HEK293 (cell line): Measurements from ENCODE around the gene MARK4.

Source experiments
- HOXA7 ChIP-seq: sonication (generic); formaldehyde crosslinking; IDR thresholded peaks from 2 replicates; pipeline ENCODE4 v1.8.1; 2022; ENCODE audit warnings: missing genetic modification reagents, borderline replicate concordance
- KLF16 ChIP-seq: fragments of 450-650 bp; formaldehyde crosslinking; IDR thresholded peaks from 2 replicates; pipeline ENCODE4 v1.5.1; 2017; ENCODE audit warnings: missing biosample characterization, missing genetic modification characterization
- PRDM1 ChIP-seq: fragments of 450-650 bp; formaldehyde crosslinking; IDR thresholded peaks from 2 replicates; pipeline ENCODE4; 2016; ENCODE audit warnings: missing biosample characterization, missing genetic modification characterization
- TCF7L2 ChIP-seq: IDR thresholded peaks from 2 replicates; pipeline ENCODE4 v1.6.1; 2011; ENCODE audit warnings: low read depth, mild to moderate bottlenecking, inconsistent platforms, low read length, moderate library complexity, borderline replicate concordance
- YY1 ChIP-seq: fragments of 450-650 bp; formaldehyde crosslinking; IDR thresholded peaks from 2 replicates; pipeline ENCODE4 v1.5.1; 2018; ENCODE audit warnings: missing biosample characterization, missing genetic modification characterization
- ZNF133 ChIP-seq: fragments of 450-650 bp; formaldehyde crosslinking; IDR thresholded peaks from 2 replicates; pipeline ENCODE4 v1.5.1; 2016; ENCODE audit warnings: missing biosample characterization, missing genetic modification characterization
- ZNF174 ChIP-seq: fragments of 450-650 bp; formaldehyde crosslinking; IDR thresholded peaks from 2 replicates; pipeline ENCODE4 v1.5.0; 2017; ENCODE audit warnings: missing biosample characterization, mild to moderate bottlenecking, missing genetic modification characterization
- ZNF19 ChIP-seq: fragments of 450-650 bp; formaldehyde crosslinking; IDR thresholded peaks from 2 replicates; pipeline ENCODE4; 2016; ENCODE audit warnings: missing biosample characterization, missing genetic modification characterization, low read depth
- ZNF571 ChIP-seq: fragments of 450-650 bp; formaldehyde crosslinking; IDR thresholded peaks from 2 replicates; pipeline ENCODE4 v1.5.0; 2017; ENCODE audit warnings: missing biosample characterization, missing genetic modification characterization
- ZNF623 ChIP-seq: fragments of 450-650 bp; formaldehyde crosslinking; IDR thresholded peaks from 2 replicates; pipeline ENCODE4 v1.5.1; 2016; ENCODE audit warnings: missing biosample characterization, missing genetic modification characterization
- TF ChIP-seq, protein P1 (sequence below): fragments of 450-650 bp; formaldehyde crosslinking; IDR thresholded peaks from 2 replicates; pipeline ENCODE4 v1.5.1; 2016; ENCODE audit warnings: missing biosample characterization, missing genetic modification characterization

DNA sequence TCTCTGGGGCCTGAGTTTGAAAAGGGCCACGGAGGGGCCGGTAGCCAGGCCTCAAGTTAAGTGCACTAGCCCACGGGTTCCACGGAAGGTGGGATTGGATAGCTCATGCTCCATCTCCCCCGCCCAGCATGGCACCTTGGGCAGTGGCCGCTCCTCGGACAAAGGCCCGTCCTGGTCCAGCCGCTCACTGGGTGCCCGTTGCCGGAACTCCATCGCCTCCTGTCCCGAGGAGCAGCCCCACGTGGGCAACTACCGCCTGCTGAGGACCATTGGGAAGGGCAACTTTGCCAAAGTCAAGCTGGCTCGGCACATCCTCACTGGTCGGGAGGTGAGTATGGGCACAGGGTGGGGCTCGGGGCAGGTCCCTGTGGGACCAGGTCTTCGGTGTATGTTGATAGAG lies 7.8 kb downstream of the MARK4 start:
- TF ChIP-seq YY1 (tag by site-specific recombination) = no peak
- TF ChIP-seq ZNF623 (tag by site-specific recombination) = no peak
- TF ChIP-seq, protein P1, sequence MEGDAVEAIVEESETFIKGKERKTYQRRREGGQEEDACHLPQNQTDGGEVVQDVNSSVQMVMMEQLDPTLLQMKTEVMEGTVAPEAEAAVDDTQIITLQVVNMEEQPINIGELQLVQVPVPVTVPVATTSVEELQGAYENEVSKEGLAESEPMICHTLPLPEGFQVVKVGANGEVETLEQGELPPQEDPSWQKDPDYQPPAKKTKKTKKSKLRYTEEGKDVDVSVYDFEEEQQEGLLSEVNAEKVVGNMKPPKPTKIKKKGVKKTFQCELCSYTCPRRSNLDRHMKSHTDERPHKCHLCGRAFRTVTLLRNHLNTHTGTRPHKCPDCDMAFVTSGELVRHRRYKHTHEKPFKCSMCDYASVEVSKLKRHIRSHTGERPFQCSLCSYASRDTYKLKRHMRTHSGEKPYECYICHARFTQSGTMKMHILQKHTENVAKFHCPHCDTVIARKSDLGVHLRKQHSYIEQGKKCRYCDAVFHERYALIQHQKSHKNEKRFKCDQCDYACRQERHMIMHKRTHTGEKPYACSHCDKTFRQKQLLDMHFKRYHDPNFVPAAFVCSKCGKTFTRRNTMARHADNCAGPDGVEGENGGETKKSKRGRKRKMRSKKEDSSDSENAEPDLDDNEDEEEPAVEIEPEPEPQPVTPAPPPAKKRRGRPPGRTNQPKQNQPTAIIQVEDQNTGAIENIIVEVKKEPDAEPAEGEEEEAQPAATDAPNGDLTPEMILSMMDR (tag by site-specific recombination) = no peak
- no peak for TF ChIP-seq ZNF571
- TF ChIP-seq ZNF19 (tag by site-specific recombination) = no peak
- no peak for TF ChIP-seq HOXA7 (CRISPR knock-in tag)
- TF ChIP-seq TCF7L2 = no peak
- no peak for TF ChIP-seq PRDM1 (tag by site-specific recombination)
- TF ChIP-seq ZNF133 (tag by site-specific recombination) = no peak
- TF ChIP-seq ZNF174 (tag by site-specific recombination) = no peak
- no peak for TF ChIP-seq KLF16 (tag by site-specific recombination)
